ENCODE data around the gene OSBPL3. TPM values are rescaled to one million over a fixed set of nuclear protein-coding genes. Genes with fewer than 3 reads are reported as not detected.
A peak's percentile ranks its signal among the peaks of the same experiment; 100 is the strongest.

The OSBPL3 gene
- total RNA-seq, 1 donor from 2014 or later, result 9.8 TPM

GRCh38 chr7:24833549-24833948, 146.4 kb downstream of the OSBPL3 start:
- H3K4me3 Mint-ChIP-seq, result no peak overlapping the region
- no peaks in the 10 kb centered on the region for H3K9me3 Mint-ChIP-seq
- H3K36me3 Mint-ChIP-seq, result no peaks in the 10 kb centered on the region
- H3K4me1 Mint-ChIP-seq, result peaks cover 17% of the 10 kb centered on the region
- DNase-seq (ENCODE audit: low spot score in 2 of 2, unreplicated experiment in 2 of 2), result no peak
- H3K27ac Mint-ChIP-seq, result no peak overlapping the region
- no peak for TF ChIP-seq CTCF (IDR thresholded peaks at IDR 0.05; ENCODE audit: unreplicated experiment)
- H3K27me3 Mint-ChIP-seq (ENCODE audit: low read depth), result peaks cover 26% of the 10 kb centered on the region

GRCh38 chr7:24831240-24831639, 148.7 kb downstream of the OSBPL3 start:
- no peak overlapping the region for H3K4me3 Mint-ChIP-seq

GRCh38 chr7:24830440-24831050, 149.4 kb downstream of the OSBPL3 start:
- Mint-ChIP-seq H3K4me1 (peaks cover 29% of the 10 kb centered on the region), H3K36me3 (no peaks in the 10 kb centered on the region), H3K27me3 (ENCODE audit: low read depth) (peaks cover 45% of the 10 kb centered on the region), H3K27ac (no peak overlapping the region), H3K9me3 (no peaks in the 10 kb centered on the region), H3K4me3 (no peak overlapping the region)
- no peak for TF ChIP-seq CTCF (IDR thresholded peaks at IDR 0.05; ENCODE audit: unreplicated experiment)
- DNase-seq (ENCODE audit: low spot score in 2 of 2, unreplicated experiment in 2 of 2), result no peak

More at GRCh38 chr7:24831240-24831639, 148.7 kb downstream of the OSBPL3 start:
- Mint-ChIP-seq H3K36me3 (no peaks in the 10 kb centered on the region), H3K27me3 (ENCODE audit: low read depth) (peaks cover 40% of the 10 kb centered on the region), H3K9me3 (no peaks in the 10 kb centered on the region), H3K27ac (no peak overlapping the region), H3K4me1 (peaks cover 22% of the 10 kb centered on the region)
- no peak for DNase-seq (ENCODE audit: low spot score in 2 of 2, unreplicated experiment in 2 of 2)
- TF ChIP-seq CTCF (IDR thresholded peaks at IDR 0.05; ENCODE audit: unreplicated experiment), result no peak

GRCh38 chr7:24829787-24830186, 150.2 kb downstream of the OSBPL3 start:
- DNase-seq (ENCODE audit: low spot score in 2 of 2, unreplicated experiment in 2 of 2), result no peak
- Mint-ChIP-seq H3K36me3 (no peaks in the 10 kb centered on the region), H3K4me1 (peaks cover 37% of the 10 kb centered on the region), H3K27me3 (ENCODE audit: low read depth) (peaks cover 45% of the 10 kb centered on the region), H3K27ac (no peak overlapping the region), H3K4me3 (no peak overlapping the region), H3K9me3 (no peaks in the 10 kb centered on the region)
- TF ChIP-seq CTCF (IDR thresholded peaks at IDR 0.05; ENCODE audit: unreplicated experiment), result no peak

- Mint-ChIP-seq H3K4me1 (peaks cover 40% of the 10 kb centered on the region), H3K36me3 (no peaks in the 10 kb centered on the region), H3K4me3 (no peak overlapping the region), H3K27ac (peak overlapping the region; percentile 11), H3K27me3 (ENCODE audit: low read depth) (peaks cover 46% of the 10 kb centered on the region), H3K9me3 (no peaks in the 10 kb centered on the region)
- TF ChIP-seq CTCF (IDR thresholded peaks at IDR 0.05; ENCODE audit: unreplicated experiment), result no peak
- DNase-seq (ENCODE audit: low spot score in 2 of 2, unreplicated experiment in 2 of 2), result no peak
Measured at GRCh38 chr7:24828891-24829661, 150.9 kb downstream of the OSBPL3 start.
